ENCODE data around the gene DICER1.

Gene DICER1

GRCh38 chr14:95067526-95067925 lies 89.8 kb downstream of the DICER1 start:
- Histone ChIP-seq H3K36me3 (no peaks in the 10 kb centered on the region), H3K27me3 (peaks cover 23% of the 10 kb centered on the region), H3K9me3 (no peaks in the 10 kb centered on the region), H3K27ac (no peak overlapping the region), H3K4me3 (ENCODE audit: low read depth in 1 of 2, low read length in 1 of 2) (no peak overlapping the region), H3K4me1 (ENCODE audit: control insufficient read depth in 1 of 2, insufficient read depth in 1 of 2, low read depth in 1 of 2, low read length in 1 of 2) (no peaks in the 10 kb centered on the region)
- no peak for TF ChIP-seq CTCF (IDR thresholded peaks at IDR 0.05)

- TF ChIP-seq CTCF (IDR thresholded peaks at IDR 0.05) = no peak
Measured at GRCh38 chr14:95066427-95066986, 90.8 kb downstream of the DICER1 start.

GRCh38 chr14:95065411-95065810 lies 91.9 kb downstream of the DICER1 start:
- H3K4me3 ChIP-seq (ENCODE audit: low read depth in 1 of 2, low read length in 1 of 2) = no peak overlapping the region
- no peak for TF ChIP-seq CTCF (IDR thresholded peaks at IDR 0.05)
- no peaks in the 10 kb centered on the region for H3K4me1 ChIP-seq (ENCODE audit: control insufficient read depth in 1 of 2, insufficient read depth in 1 of 2, low read depth in 1 of 2, low read length in 1 of 2)
- H3K27me3 ChIP-seq = peaks cover 12% of the 10 kb centered on the region
- no peaks in the 10 kb centered on the region for H3K9me3 ChIP-seq
- H3K36me3 ChIP-seq = no peaks in the 10 kb centered on the region
- no peak overlapping the region for H3K27ac ChIP-seq

More at GRCh38 chr14:95066427-95066986, 90.8 kb downstream of the DICER1 start:
- Histone ChIP-seq H3K27me3 (peaks cover 13% of the 10 kb centered on the region), H3K27ac (no peak overlapping the region), H3K4me3 (ENCODE audit: low read depth in 1 of 2, low read length in 1 of 2) (no peak overlapping the region), H3K4me1 (ENCODE audit: control insufficient read depth in 1 of 2, insufficient read depth in 1 of 2, low read depth in 1 of 2, low read length in 1 of 2) (no peaks in the 10 kb centered on the region), H3K9me3 (no peaks in the 10 kb centered on the region), H3K36me3 (no peaks in the 10 kb centered on the region)

GRCh38 chr14:95064734-95065133 lies 92.6 kb downstream of the DICER1 start:
- Histone ChIP-seq H3K27ac (no peak overlapping the region), H3K27me3 (peaks cover 12% of the 10 kb centered on the region)

GRCh38 chr14:95064256-95064655 lies 93.1 kb downstream of the DICER1 start:
- H3K9me3 ChIP-seq = no peaks in the 10 kb centered on the region
- no peak overlapping the region for H3K4me3 ChIP-seq (ENCODE audit: low read depth in 1 of 2, low read length in 1 of 2)
- no peaks in the 10 kb centered on the region for H3K4me1 ChIP-seq (ENCODE audit: control insufficient read depth in 1 of 2, insufficient read depth in 1 of 2, low read depth in 1 of 2, low read length in 1 of 2)
- no peak for TF ChIP-seq CTCF (IDR thresholded peaks at IDR 0.05)
- H3K36me3 ChIP-seq = no peaks in the 10 kb centered on the region
- peaks cover 12% of the 10 kb centered on the region for H3K27me3 ChIP-seq
- H3K27ac ChIP-seq = no peak overlapping the region

More at GRCh38 chr14:95064734-95065133, 92.6 kb downstream of the DICER1 start:
- H3K36me3 ChIP-seq = no peaks in the 10 kb centered on the region
- no peaks in the 10 kb centered on the region for H3K4me1 ChIP-seq (ENCODE audit: control insufficient read depth in 1 of 2, insufficient read depth in 1 of 2, low read depth in 1 of 2, low read length in 1 of 2)
- no peaks in the 10 kb centered on the region for H3K9me3 ChIP-seq
- no peak for TF ChIP-seq CTCF (IDR thresholded peaks at IDR 0.05)
- H3K4me3 ChIP-seq (ENCODE audit: low read depth in 1 of 2, low read length in 1 of 2) = no peak overlapping the region

All from neutrophil (primary cell).